Measurements from ENCODE around the gene EFNA5.

GRCh38 chr5:107499776-107500175, 171.0 kb downstream of the EFNA5 start:
- TF ChIP-seq, protein P1, sequence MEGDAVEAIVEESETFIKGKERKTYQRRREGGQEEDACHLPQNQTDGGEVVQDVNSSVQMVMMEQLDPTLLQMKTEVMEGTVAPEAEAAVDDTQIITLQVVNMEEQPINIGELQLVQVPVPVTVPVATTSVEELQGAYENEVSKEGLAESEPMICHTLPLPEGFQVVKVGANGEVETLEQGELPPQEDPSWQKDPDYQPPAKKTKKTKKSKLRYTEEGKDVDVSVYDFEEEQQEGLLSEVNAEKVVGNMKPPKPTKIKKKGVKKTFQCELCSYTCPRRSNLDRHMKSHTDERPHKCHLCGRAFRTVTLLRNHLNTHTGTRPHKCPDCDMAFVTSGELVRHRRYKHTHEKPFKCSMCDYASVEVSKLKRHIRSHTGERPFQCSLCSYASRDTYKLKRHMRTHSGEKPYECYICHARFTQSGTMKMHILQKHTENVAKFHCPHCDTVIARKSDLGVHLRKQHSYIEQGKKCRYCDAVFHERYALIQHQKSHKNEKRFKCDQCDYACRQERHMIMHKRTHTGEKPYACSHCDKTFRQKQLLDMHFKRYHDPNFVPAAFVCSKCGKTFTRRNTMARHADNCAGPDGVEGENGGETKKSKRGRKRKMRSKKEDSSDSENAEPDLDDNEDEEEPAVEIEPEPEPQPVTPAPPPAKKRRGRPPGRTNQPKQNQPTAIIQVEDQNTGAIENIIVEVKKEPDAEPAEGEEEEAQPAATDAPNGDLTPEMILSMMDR (IDR thresholded peaks at IDR 0.05), result no peak
- TF ChIP-seq POLR2A (IDR thresholded peaks at IDR 0.05) (no peak), POLR2AphosphoS5 (IDR thresholded peaks at IDR 0.05) (no peak)

Measured in prostate gland (tissue), 2 donors.